Testis (tissue), 3 donors: ENCODE results near the gene CDK1. TPM values are rescaled to one million over a fixed set of nuclear protein-coding genes. Genes with fewer than 3 reads are reported as not detected.
"Not testable (repeated sequence)": the region's sequence is repeated elsewhere in the genome, so short reads cannot be mapped to it uniquely, and the experiment has no call there.

Experiments used
- DNase-seq: peaks from one replicate; pipeline ENCODE4 v3.0.0-alpha.2; 2019
- H3K27ac ChIP-seq, 2 donors: fragments of 200-600 bp; sonication (generic); one replicate each; pipeline ENCODE4 v1.5.1; 2019
- H3K27me3 ChIP-seq: fragments of 200-600 bp; sonication (generic); one replicate; pipeline ENCODE4 v1.5.1; 2019
- H3K36me3 ChIP-seq: fragments of 200-600 bp; sonication (generic); one replicate; pipeline ENCODE4 v1.5.1; 2017; ENCODE audit warnings: low read depth; ENCODE audit errors: missing control alignments
- H3K4me1 ChIP-seq: fragments of 200-600 bp; sonication (generic); one replicate; pipeline ENCODE4 v1.5.1; 2019
- H3K4me3 ChIP-seq, 2 donors: fragments of 200-600 bp; sonication (generic); one replicate each; pipeline ENCODE4 v1.5.1; 2017 to 2019
- H3K9me3 ChIP-seq: fragments of 200-600 bp; sonication (generic); one replicate; pipeline ENCODE4 v1.5.1; 2017
- CTCF ChIP-seq, 3 experiments: fragments of 450-650 bp in 2 of 3; fragments of 200-600 bp in 1 of 3; sonication (generic) in 1 of 3; IDR thresholded peaks; one replicate each; pipeline ENCODE4 v1.5.1; 2016 to 2019; ENCODE audit warnings: antibody characterized with exemption in 3 of 3, mild to moderate bottlenecking in 2 of 3, moderate library complexity in 1 of 3
- POLR2A ChIP-seq: fragments of 450-650 bp; IDR thresholded peaks from one replicate; pipeline ENCODE4 v1.6.1; 2017; ENCODE audit warnings: antibody characterized with exemption, mild to moderate bottlenecking, moderate library complexity
- WGBS, 2 donors: methylation state at CpG; one replicate each; pipeline ENCODE4 v1.1.5; 2018; 5-methylcytosine and 5-hydroxymethylcytosine counted together
- intact Hi-C: fragments of 100-400 bp; cut with DNase I; formaldehyde crosslinking; loops from one replicate; pipeline ENCODE4 v1.15.1; 2023; ENCODE audit warnings: low total_unique reads
- polyA plus RNA-seq: library from polyadenylated mRNA; stranded (reverse); fragments of 350-450 nt; fragmentation: Illumina TruSeq; extraction: RNeasy Lipid Tissue Mini Kit (QIAGEN cat#74804); gene quantifications from one replicate; pipeline ENCODE4 v1.2.3, GENCODE V29; 2014; ENCODE audit warnings: low read depth, low replicate concordance; ENCODE audit not compliant: insufficient read depth
- total RNA-seq, 2 donors: library from RNA; depleted of rRNA; stranded (reverse); fragments of >200 nt; gene quantifications; one replicate each; pipeline ENCODE4 v1.2.3, GENCODE V29; 2016

Gene CDK1
- total and polyA plus RNA-seq, 3 donors from 2014 or later = 11.8 to 47.9 (median 14.3) TPM

GRCh38 chr10:60827791-60828488 is 49.7 kb downstream of the CDK1 start:
- no peaks in the 10 kb centered on the region for H3K36me3 ChIP-seq
- no peaks in the 10 kb centered on the region for H3K27me3 ChIP-seq
- no peak for DNase-seq
- TF ChIP-seq CTCF (IDR thresholded peaks at IDR 0.05) (no peak), POLR2A (no peak)
- H3K9me3 ChIP-seq = no peaks in the 10 kb centered on the region
- 34 to 37% methylated on average over 5 of the region's 5 CpGs for WGBS, 2 donors
- peak overlapping the region in 1 of 2 donors; percentile 50 for H3K27ac ChIP-seq
- H3K4me1 ChIP-seq = peaks cover 12% of the 10 kb centered on the region
- no peak overlapping the region for H3K4me3 ChIP-seq
- intact Hi-C loops = loop anchor here (10.0 kb wide), 1 partner anchor 117 kb away; the partner anchor contains the start of gene RHOBTB1

GRCh38 chr10:60828489-60828852 is 50.2 kb downstream of the CDK1 start:
- intact Hi-C loops = loop anchor here (10.0 kb wide), 1 partner anchor 116 kb away; the partner anchor contains the start of gene RHOBTB1
- no peak for DNase-seq

GRCh38 chr10:60832136-60832535 is 53.9 kb downstream of the CDK1 start:
- H3K36me3 ChIP-seq, intact Hi-C loops, DNase-seq, H3K4me1 ChIP-seq, H3K9me3 ChIP-seq, H3K27me3 ChIP-seq, H3K4me3 ChIP-seq, H3K27ac ChIP-seq: not testable (repeated sequence)
- WGBS, 2 donors = 77 to 85% methylated on average over 4 of the region's 4 CpGs

More at GRCh38 chr10:60828489-60828852, 50.2 kb downstream of the CDK1 start:
- Histone ChIP-seq H3K4me3 (no peak overlapping the region), H3K27me3 (no peaks in the 10 kb centered on the region), H3K36me3 (no peaks in the 10 kb centered on the region), H3K4me1 (peaks cover 12% of the 10 kb centered on the region), H3K9me3 (no peaks in the 10 kb centered on the region), H3K27ac (no peak overlapping the region)
- no peak for TF ChIP-seq POLR2A
- TF ChIP-seq CTCF (IDR thresholded peaks at IDR 0.05) = no peak
- WGBS, 2 donors = 36 to 72% methylated on average over 1 of the region's 1 CpG

GRCh38 chr10:60834401-60834800 is 56.1 kb downstream of the CDK1 start:
- H3K9me3 ChIP-seq = no peaks in the 10 kb centered on the region
- no peaks in the 10 kb centered on the region for H3K27me3 ChIP-seq
- H3K36me3 ChIP-seq = no peaks in the 10 kb centered on the region
- H3K4me3 ChIP-seq = no peak overlapping the region
- intact Hi-C loops = no loop called here
- H3K4me1 ChIP-seq = peaks cover 4% of the 10 kb centered on the region
- TF ChIP-seq CTCF (IDR thresholded peaks at IDR 0.05) (no peak), POLR2A (no peak)
- no peak for DNase-seq
- H3K27ac ChIP-seq = no peak overlapping the region

- Histone ChIP-seq H3K27ac (no peak overlapping the region), H3K9me3 (no peaks in the 10 kb centered on the region), H3K4me3 (no peak overlapping the region), H3K36me3 (no peaks in the 10 kb centered on the region), H3K27me3 (no peaks in the 10 kb centered on the region), H3K4me1 (peaks cover 4% of the 10 kb centered on the region)
- WGBS, 2 donors = 83 to 88% methylated on average over 2 of the region's 2 CpGs
- intact Hi-C loops = no loop called here
- TF ChIP-seq POLR2A (no peak), CTCF (IDR thresholded peaks at IDR 0.05) (no peak)
- no peak for DNase-seq
Measured at GRCh38 chr10:60835049-60835448, 56.8 kb downstream of the CDK1 start.

GRCh38 chr10:60841227-60841626 is 62.9 kb downstream of the CDK1 start:
- H3K36me3 ChIP-seq, intact Hi-C loops, H3K4me1 ChIP-seq, H3K4me3 ChIP-seq, H3K27ac ChIP-seq, H3K9me3 ChIP-seq, H3K27me3 ChIP-seq, DNase-seq: not testable (repeated sequence)
- 65 to 68% methylated on average over 10 of the region's 10 CpGs for WGBS, 2 donors
